Transverse colon (tissue), 4 donors: ENCODE data around the gene PDE4D. TPM values are rescaled to one million over a fixed set of nuclear protein-coding genes. Genes with fewer than 3 reads are reported as not detected.

Experiments
- DNase-seq: peaks from one replicate; pipeline ENCODE4 v3.0.0-alpha.2; 2019
- H3K27ac ChIP-seq, 4 donors: fragments of 200-600 bp; sonication (generic); 2 replicates each; pipeline ENCODE4 v1.5.1; 2016 to 2018; ENCODE audit warnings: inconsistent platforms in 4 of 4
- H3K27me3 ChIP-seq: fragments of 200-600 bp; sonication (generic); 2 replicates; pipeline ENCODE4 v1.5.1; 2017; ENCODE audit warnings: inconsistent platforms
- H3K36me3 ChIP-seq, 4 donors: fragments of 200-600 bp; sonication (generic); 2 replicates each; pipeline ENCODE4 v1.5.1; 2017 to 2019; ENCODE audit warnings: inconsistent platforms in 4 of 4
- H3K4me1 ChIP-seq, 4 donors: fragments of 200-600 bp; sonication (generic); 2 replicates each; pipeline ENCODE4 v1.5.1; 2017 to 2020; ENCODE audit warnings: inconsistent platforms in 4 of 4
- H3K4me3 ChIP-seq, 4 donors: fragments of 200-600 bp; sonication (generic); 1 replicate in 1 of 4; 2 replicates in 3 of 4; pipeline versions ENCODE4 v1.5.1 to v1.6.1; 2017 to 2019; ENCODE audit warnings: inconsistent platforms in 4 of 4
- H3K9me3 ChIP-seq, 2 donors: fragments of 200-600 bp; sonication (generic); 2 replicates each; pipeline ENCODE4 v1.5.1; 2017 to 2019; ENCODE audit warnings: inconsistent platforms in 2 of 2
- EP300 ChIP-seq: sonication (generic); formaldehyde crosslinking; IDR thresholded peaks from one replicate; pipeline ENCODE4 v1.6.1; 2017; ENCODE audit warnings: antibody characterized with exemption, low read depth
- POLR2A ChIP-seq: fragments of 450-650 bp; IDR thresholded peaks from one replicate; pipeline ENCODE4 v1.6.1; 2016; ENCODE audit warnings: antibody characterized with exemption, mild to moderate bottlenecking, moderate library complexity
- POLR2AphosphoS5 ChIP-seq, 3 donors: sonication (generic); formaldehyde crosslinking; IDR thresholded peaks; one replicate each; pipeline ENCODE4 v1.6.1; 2016; ENCODE audit warnings: antibody characterized with exemption in 3 of 3
- WGBS, 2 donors: methylation state at CpG; one replicate each; pipeline ENCODE4 v1.1.5; 2018; ENCODE audit warnings: low coverage in 1 of 2; 5-methylcytosine and 5-hydroxymethylcytosine counted together
- in situ Hi-C, 4 donors: fragments of 200-750 bp; cut with MboI; loops; one replicate each; pipeline versions ENCODE4 v1.15.0 to v1.15.1; 2017; ENCODE audit warnings: low sequenced_read_pairs in 3 of 4, low pct_ligation_motif_present in 1 of 4, low pct_unique_long_range_greater_than_20kb in 1 of 4
- intact Hi-C: fragments of 100-400 bp; cut with DNase I; formaldehyde crosslinking; loops from one replicate; pipeline ENCODE4 v1.15.1; 2023; ENCODE audit warnings: low total_unique reads
- total RNA-seq, 4 donors: library from RNA; depleted of rRNA; stranded (reverse); fragments of >200 nt; gene quantifications; one replicate each; pipeline ENCODE4 v1.1.0, GENCODE V29; 2016
- TF ChIP-seq, protein P1 (sequence below), 5 experiments: fragments of 200-600 bp in 3 of 5; fragments of 450-650 bp in 2 of 5; sonication (generic) in 3 of 5; IDR thresholded peaks; 1 replicate in 2 of 5; 2 replicates in 3 of 5; pipeline ENCODE4 v1.5.1; 2016 to 2017; ENCODE audit warnings: antibody characterized with exemption in 5 of 5, inconsistent platforms in 3 of 5, mild to moderate bottlenecking in 2 of 5, moderate library complexity in 1 of 5

Gene PDE4D
- total RNA-seq, 4 donors from 2014 or later: 47.0 to 302 (median 73.6) TPM

- Histone ChIP-seq H3K27ac (no peak overlapping the region), H3K36me3 (no peaks in the 10 kb centered on the region), H3K9me3 (no peaks in the 10 kb centered on the region), H3K27me3 (no peaks in the 10 kb centered on the region), H3K4me3 (no peak overlapping the region), H3K4me1 (peaks cover 2 to 25% (median 8%) of the 10 kb centered on the region in 4 donors)
- intact Hi-C loops: no loop called here
- in situ Hi-C loops: loop anchor here in 3 of 4 donors (25.0 kb wide), 3 partner anchors 142 to 467 kb away; no protein-coding TSS in a partner anchor
- 90 to 98% methylated on average over 1 of the region's 1 CpG for WGBS, 2 donors
- TF ChIP-seq POLR2A: no peak
- TF ChIP-seq EP300: no peak
- TF ChIP-seq, protein P1, sequence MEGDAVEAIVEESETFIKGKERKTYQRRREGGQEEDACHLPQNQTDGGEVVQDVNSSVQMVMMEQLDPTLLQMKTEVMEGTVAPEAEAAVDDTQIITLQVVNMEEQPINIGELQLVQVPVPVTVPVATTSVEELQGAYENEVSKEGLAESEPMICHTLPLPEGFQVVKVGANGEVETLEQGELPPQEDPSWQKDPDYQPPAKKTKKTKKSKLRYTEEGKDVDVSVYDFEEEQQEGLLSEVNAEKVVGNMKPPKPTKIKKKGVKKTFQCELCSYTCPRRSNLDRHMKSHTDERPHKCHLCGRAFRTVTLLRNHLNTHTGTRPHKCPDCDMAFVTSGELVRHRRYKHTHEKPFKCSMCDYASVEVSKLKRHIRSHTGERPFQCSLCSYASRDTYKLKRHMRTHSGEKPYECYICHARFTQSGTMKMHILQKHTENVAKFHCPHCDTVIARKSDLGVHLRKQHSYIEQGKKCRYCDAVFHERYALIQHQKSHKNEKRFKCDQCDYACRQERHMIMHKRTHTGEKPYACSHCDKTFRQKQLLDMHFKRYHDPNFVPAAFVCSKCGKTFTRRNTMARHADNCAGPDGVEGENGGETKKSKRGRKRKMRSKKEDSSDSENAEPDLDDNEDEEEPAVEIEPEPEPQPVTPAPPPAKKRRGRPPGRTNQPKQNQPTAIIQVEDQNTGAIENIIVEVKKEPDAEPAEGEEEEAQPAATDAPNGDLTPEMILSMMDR (IDR thresholded peaks at IDR 0.05): no peak
- no peak for TF ChIP-seq POLR2AphosphoS5 (IDR thresholded peaks at IDR 0.05)
- DNase-seq: no peak
These were observed 238.8 kb downstream of the PDE4D start for GRCh38 chr5:59654691-59655090.

- intact Hi-C loops: no loop called here
- H3K4me3 ChIP-seq: no peak overlapping the region
- no peaks in the 10 kb centered on the region for H3K27me3 ChIP-seq
- no peak for TF ChIP-seq POLR2AphosphoS5 (IDR thresholded peaks at IDR 0.05)
- TF ChIP-seq POLR2A: no peak
- TF ChIP-seq EP300: no peak
- TF ChIP-seq, protein P1 (IDR thresholded peaks at IDR 0.05): no peak
- no peak for DNase-seq
- no peaks in the 10 kb centered on the region for H3K36me3 ChIP-seq
- in situ Hi-C loops: loop anchor here in 3 of 4 donors (25.0 kb wide), 3 partner anchors 140 to 465 kb away; no protein-coding TSS in a partner anchor
- H3K27ac ChIP-seq: no peak overlapping the region
- 87 to 89% methylated on average over 2 of the region's 2 CpGs for WGBS, 2 donors
- H3K9me3 ChIP-seq: no peaks in the 10 kb centered on the region
- H3K4me1 ChIP-seq: peaks cover 3 to 38% (median 16%) of the 10 kb centered on the region in 4 donors
These were observed 241.1 kb downstream of the PDE4D start for GRCh38 chr5:59652449-59652848.

DNA sequence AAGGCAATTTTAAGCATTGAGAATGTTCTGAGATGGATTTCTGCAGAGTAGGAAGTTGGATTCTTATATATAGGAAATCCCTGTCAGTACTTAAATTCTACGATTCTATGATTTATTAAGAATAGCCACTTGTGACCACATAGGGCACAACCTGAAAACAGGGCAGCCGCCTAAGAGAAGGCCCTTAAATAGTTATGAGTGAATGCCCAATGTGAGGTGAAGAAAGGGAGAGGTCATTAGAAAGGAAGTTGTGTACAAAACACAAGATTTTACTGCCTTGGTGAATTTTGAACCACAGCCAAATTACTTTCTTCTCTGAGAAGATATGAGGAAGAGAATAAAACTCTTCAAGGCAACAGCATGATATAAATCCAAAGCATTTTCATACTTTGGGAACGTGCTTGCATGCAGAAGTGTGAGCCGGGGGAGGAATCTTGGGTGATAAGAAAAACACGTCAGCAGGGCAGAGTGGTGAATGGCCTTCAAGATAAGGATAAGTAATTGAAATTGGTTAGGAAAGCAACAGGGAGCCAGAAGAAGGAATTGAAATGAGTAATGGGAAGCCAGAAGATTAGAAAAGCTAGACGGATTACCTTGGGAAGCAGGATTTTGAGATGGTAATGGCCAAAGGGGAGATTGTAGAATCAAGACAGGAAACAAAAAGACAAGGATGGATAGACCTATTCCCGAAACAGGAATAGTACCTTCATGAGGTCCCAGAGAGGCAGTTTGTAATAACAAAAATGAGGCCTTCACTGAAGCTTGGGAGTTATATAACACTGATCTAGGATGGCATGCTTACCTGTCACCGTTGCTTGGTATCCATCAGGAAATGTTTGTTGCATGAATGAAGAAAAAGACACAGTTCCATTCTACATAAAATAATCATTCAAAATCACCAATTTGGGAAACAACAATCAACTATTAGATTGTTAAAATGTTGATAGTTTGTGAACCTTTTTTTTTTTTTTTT lies 244.3 kb downstream of the PDE4D start:
- Histone ChIP-seq H3K4me3 (no peak overlapping the region), H3K4me1 (peaks cover 3 to 33% (median 16%) of the 10 kb centered on the region in 4 donors), H3K9me3 (no peaks in the 10 kb centered on the region), H3K27ac (peak overlapping the region; percentile 55 to 76 (median 64)), H3K36me3 (no peaks in the 10 kb centered on the region), H3K27me3 (no peaks in the 10 kb centered on the region)
- 55 to 57% methylated on average over 8 of the region's 8 CpGs for WGBS, 2 donors
- TF ChIP-seq, protein P1 (IDR thresholded peaks at IDR 0.05): no peak
- TF ChIP-seq POLR2AphosphoS5 (IDR thresholded peaks at IDR 0.05): peak in 1 of 3 donors; percentile 33
- peak; percentile 57 for DNase-seq
- in situ Hi-C loops (no loop called here), intact Hi-C loops (no loop called here)

- TF ChIP-seq EP300: no peak
- no peak for TF ChIP-seq POLR2A
- TF ChIP-seq POLR2AphosphoS5 (IDR thresholded peaks at IDR 0.05): no peak
- TF ChIP-seq, protein P1 (IDR thresholded peaks at IDR 0.05): no peak
- intact Hi-C loops: no loop called here
- in situ Hi-C loops: no loop called here
- no peaks in the 10 kb centered on the region for H3K36me3 ChIP-seq
- 40 to 90% methylated on average over 1 of the region's 1 CpG for WGBS, 2 donors
- H3K27ac ChIP-seq: peak overlapping the region in 2 of 4 donors; percentile 70 to 76
- no peaks in the 10 kb centered on the region for H3K9me3 ChIP-seq
- H3K4me1 ChIP-seq: peaks cover 3 to 24% (median 16%) of the 10 kb centered on the region in 4 donors
- no peaks in the 10 kb centered on the region for H3K27me3 ChIP-seq
- no peak for DNase-seq
- no peak overlapping the region for H3K4me3 ChIP-seq
These were observed 245.3 kb downstream of the PDE4D start for GRCh38 chr5:59648038-59648831.
